ENCODE data around the gene CPN2.

Gene CPN2

DNA sequence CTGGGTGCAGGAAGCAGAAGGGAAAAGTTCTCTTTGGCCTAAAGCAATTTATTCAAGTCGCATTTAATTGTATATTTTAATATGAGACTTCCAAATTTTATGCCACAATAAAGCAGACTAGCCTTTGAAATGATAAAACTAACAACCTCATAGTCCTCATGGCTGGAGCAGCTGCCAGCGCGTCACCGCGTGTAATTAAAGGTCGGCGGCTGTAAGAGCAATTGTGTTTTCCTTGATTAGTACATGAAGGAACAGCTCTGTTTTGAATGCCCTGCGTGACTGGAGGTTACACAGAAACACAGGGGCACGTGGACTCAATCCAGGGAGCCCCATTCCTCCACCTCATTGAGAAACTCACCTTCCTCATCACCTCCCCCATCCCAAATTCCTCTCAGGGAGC is 28.5 kb upstream of the CPN2 start:
- DNase-seq: no peak

DNA sequence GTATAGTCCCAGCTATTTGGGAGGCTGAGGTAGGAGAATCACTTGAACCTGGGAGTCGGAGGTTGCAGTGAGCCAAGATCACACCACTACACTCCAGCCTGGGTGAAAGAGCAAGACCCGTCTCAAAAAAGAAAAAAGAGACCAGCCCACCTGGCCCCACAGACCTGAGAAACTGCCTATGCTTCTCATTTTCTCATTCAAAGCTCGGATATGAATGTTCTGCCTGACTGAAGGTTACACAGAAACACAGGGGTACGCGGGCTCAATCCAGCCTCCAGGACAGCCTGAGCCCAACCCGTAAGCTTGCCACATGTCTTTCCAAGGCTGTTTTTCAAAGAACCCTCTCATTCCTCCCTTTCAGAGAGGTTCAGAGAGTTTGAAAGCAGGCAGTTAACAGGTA is 28.1 kb upstream of the CPN2 start:
- no peak for DNase-seq

DNA sequence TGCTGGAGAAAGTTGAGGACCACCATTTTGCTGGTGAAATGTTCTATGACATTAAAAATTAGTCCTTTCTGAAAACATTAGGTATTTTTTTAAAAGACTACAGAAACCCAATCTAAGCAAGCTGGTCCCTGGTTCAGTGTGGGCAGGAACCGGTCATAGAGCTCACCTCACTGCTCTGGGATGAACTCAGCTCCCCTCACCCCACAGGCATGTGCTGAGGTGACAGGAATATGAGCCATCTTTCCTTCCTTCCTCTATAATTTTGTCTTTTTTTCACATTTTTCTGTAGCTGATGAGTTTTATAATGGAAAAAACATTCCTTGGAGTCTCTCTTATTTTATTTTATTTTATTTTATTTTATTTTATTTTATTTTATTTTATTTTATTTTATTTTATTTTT is 26.6 kb upstream of the CPN2 start:
- no peak for DNase-seq

DNA sequence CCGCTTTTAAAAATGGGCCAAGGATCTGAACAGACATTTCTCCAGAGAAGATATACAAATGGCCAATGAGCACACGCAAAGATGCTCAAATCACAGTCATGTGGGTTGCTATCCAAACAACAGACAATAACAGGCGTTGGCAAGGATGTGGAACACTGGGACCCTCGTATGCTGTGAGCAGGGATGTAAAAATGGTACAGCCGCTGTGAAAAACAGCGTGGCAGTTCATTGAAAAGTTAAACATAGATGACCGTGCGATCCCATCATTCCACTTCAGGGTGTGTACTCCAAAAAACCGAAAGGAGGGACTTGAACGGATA is 25.1 kb upstream of the CPN2 start:
- no peak for DNase-seq

DNA sequence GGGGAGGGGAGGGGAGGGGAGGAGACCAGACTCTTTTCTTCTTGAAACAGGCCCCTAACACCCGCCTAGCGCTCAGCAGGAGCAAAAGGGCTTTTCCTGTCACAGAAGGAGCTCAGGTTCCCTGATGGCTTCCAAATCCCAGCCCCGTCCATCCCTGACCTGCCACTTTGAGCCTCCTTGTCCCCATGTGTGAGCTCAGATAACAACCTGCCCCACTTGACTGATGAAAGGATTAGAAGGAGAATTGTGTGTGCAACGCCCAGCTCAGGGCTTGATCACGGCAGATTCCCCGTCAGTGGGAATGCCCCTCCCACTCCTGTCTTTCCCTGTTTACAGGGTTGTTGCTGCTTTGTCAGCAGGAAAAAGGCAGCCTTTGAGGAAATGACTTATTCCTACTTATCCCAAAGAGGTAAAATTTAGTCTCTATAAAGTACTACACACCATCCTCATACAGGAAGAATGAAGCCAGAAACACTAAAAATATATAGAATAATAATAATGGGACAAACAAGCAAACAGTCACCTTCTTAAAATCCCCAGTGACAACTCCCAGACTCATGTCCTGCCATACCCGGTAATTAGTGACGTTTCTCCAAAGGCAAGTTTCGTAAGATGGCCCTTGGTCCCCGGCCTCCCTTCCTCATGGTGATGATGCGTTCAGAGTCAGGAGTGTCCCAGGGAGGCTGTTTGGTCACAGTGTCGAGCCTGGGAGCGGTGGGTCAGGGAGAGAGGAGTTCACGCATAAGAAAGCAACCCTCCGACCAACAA is 24.5 kb upstream of the CPN2 start:
- no peak for DNase-seq

DNA sequence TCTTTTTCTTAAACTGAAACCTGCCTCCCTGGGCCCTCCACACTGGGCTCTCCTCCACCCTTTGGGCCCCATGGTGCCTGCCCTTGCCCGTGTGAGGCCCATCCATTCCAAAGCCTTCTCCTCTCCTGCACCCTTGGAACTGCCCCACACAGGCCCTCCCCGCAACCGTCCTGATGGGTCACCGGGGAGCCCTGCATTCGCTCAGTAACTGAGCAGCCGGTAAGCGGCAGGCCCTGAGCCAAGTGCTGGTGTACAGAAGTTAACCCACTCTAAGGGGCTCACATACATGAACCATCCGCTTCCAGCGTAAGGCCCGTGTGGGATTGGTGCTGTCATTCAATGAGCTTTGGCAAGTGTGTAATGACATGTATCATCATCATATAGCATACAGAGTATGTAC is 23.8 kb upstream of the CPN2 start:
- no peak for DNase-seq

DNA sequence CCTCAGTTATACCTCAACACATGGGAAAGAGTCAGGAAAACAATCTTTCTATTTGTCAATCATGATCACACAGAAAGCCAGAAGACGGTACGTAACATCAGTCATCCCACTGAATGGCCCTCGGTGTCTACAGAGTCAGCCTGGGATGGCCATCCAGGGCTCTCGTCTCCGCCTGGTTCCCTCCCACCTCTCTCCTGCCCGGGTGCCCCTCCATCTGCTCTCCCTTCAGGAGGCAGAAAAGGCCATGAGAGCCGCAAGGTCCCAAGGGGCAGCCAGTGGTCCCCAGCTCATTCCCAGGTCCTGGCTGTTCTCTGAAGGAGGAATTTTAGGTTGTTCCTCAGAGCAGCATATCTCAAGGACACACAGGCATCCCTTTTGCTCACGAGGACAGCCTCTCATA is 22.8 kb upstream of the CPN2 start:
- DNase-seq: no peak

DNA sequence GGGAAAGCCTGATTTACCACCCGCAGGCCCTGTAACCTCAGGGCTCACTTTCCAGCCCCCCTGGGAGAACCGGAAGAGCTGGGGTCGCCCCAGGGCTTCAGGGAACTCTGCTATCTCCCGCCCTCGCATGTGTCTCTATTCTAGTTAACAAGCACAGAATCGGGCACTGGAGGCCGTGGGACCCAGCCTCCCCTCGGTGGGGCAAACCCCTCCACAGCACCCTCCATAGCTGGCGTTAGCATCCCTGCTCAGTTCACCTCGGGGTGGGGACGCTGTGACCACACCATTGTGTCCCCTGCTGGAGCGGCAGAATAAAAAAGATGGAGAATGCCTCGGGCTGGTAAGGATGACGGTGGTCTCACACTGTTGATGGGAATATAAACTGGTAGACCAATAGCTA is 21.9 kb upstream of the CPN2 start:
- DNase-seq: no peak

DNA sequence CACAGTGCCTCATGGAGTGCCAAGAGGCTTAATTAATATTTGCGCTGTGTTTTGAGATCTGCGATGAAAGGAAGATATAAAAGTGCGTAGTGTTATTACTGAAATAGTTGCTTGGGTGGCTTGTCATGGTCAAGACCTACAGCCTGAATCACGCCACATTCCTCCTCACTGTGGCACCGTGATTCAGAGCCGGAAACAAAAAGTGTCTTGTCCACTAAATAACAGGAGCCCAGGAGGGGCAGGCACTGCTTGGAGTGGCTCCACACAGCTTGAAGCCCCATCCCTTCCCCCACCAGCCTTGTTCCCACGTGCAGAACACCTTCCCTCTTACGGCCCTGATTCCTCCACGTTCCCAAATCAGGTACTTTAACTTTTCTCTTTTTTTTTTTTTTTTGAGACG is 19.6 kb upstream of the CPN2 start:
- DNase-seq: no peak

DNA sequence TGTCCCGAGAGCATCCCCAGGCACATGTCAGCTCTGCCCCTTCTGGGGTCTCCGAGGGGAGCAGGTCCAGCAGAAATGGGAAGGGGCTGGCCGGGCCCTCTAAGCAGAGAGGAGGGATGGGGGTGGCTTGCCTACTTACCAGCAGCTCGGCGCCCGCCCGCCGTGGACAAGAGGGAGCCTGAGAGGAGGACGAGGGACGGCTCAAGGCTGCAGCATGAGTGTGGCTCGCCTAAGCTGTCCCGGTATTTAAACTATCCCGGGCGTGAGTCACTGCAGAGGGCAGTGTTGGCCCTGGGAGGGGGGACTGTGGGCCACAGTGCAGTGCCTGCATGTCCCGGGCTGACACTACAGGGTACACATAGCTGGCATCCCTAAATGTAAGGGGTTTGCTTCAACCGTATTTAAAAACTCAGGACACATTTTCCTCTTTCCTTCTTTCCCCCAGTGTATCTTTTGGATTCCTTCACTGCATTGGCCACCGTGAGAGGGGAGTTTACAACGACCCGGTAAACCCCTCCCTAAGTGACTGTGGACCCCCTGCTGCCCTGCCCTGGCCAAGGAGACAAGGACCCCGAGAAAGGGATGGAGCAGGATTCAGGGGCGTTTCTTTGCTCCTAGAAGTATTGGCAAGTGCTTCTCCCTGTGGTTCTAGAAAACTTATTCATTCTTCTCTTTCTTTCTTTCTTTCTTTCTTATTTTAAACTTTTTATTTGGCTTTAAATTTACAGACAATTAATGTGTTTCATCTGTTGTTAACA is 18.6 kb upstream of the CPN2 start, which contains the start of gene LRRC15:
LRRC15 (minus strand) TSS at position 222 of the 758 bp plus-strand sequence. CDS start 8,700 bp downstream, outside the sequence.
- no peak for DNase-seq

DNA sequence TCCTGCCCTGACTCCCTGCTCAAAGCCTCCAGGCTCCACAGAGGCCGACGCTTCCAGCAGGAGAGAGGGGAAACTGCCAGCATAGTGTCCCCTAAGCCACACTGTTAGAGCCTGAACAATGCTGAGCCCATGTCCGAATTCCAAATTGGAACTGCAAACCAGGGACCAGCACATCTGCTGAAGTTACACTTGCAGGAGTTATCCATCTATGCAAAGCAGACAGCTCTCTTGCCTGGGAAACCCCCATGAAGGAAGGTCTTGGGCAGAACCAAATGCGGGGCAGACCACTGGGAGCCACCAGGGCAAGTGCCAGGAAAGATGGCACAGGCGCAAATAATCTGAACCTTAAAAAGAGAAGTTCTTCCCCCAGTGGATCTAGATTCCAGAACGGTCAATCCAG is 17.8 kb upstream of the CPN2 start:
- DNase-seq: no peak

DNA sequence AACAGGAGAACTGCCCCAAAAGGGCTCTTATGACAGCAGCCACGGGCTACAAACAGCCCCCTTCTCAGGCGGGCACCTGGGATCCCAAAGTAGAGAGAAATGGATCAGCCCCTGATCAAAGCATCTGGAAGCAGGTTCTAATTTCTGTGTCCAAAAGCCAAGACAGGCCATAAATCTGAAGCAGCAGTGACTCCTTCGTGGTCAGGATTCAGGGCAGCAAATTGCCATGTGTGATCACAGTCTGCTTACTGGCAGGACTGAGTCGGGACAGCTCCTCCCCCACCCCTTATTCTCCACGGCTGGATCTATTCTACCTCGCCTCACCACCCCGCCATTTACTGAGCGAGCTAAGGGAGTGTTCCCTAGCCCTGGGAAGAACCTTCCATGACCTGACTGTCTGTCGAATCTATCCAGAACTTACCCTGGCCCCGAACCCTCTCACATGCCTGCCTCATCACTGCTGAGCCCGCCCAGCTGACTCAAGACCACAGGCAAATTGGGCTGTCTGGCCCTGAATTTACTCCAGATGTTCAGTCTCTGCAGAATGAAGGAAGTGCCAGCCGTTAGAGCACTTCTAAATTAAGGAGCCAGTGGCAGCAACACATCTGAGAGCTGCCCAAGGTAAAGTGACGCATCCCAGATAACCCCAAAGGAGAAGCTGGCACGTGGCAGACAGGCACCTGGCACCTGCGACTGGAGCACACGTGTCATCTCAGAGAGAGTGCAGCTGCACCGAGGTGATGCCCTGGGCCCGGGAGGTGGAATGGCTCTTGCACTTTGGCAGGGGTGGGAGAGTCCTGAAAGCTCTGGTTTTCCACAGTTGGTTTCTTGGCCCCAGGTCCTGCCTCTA is 17.1 kb upstream of the CPN2 start:
- no peak for DNase-seq

DNA sequence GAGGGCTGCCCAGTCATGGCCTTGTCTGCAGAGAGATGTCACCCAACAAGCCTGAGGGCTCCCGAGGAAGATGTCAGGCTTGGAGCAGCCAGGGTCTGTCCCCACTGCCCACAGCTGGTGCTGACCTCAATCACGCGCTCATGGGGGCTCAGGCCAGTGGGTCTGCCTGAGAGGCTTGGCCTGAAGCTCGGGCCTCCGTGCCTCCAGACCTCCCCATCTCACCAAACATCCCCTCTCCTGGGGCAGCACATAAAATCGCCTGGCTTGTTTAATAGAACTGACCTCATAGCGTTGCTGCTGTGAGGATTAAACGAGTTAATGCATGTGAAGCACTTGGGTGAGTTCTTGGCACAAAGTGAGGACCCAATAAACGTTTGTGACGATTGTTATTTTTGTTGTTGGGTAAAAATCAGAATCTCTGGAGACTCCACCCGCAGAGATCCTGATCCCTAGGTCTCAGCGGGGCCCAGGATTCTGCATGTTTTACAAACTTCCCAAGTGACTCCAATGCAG is 14.9 kb upstream of the CPN2 start:
- DNase-seq: no peak

DNA sequence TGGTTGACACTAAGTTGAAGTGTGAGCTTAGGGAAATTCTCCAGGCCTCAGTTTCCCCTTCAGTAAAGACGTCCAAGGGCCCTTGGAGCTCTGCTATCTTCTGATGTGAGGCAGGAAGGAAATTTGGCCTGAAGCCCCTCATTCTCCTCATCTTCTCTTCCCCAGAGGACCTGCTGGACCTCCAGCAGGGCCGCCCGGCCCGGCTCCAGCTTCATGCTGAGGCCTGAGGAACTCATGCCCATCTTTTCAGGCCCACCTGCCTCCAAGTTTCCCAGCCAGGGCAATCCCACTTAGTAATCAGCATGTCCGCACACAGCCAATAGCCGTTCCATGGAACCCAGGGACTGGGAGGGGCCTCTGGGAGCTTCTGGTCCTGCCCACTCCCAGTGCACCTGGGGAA is 14.4 kb upstream of the CPN2 start:
- DNase-seq: no peak

DNA sequence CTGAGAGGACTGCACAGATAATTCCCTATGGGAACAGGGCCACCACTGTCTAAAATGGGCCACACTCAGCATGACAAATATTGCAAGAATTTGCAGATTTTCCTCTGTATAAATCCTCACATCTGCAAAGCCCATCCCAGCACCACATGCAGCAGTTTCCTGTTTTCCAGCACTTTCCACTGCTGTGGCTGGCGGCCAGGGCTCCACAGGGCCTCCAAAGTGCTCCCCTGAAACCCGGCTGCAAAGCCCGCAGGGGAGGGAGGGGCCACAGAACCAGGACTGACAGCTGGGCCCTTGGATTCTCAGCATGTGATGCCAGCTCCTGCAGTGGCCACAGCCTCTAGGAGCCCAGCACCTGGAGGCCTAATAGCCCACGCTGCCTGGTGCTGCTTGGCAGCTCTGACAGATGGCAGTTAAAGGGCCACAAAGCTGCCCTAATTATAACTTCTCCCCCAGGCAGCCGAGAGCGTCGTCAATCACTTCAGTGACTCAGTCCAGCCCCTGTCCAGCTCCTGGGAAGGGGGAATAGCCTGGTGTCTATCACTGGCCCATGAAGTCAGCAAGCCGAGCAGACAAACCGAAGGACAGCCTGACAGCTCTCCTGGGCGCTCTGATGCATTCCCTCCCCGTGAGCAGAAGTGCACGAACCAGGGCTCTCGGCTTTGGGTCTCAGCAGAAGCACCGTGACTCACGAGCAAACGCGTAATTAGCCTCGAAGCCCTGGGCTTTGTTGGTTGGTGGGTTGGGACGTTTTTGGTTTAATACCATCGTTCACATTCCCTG is 13.7 kb upstream of the CPN2 start:
- DNase-seq: peak; percentile 84

DNA sequence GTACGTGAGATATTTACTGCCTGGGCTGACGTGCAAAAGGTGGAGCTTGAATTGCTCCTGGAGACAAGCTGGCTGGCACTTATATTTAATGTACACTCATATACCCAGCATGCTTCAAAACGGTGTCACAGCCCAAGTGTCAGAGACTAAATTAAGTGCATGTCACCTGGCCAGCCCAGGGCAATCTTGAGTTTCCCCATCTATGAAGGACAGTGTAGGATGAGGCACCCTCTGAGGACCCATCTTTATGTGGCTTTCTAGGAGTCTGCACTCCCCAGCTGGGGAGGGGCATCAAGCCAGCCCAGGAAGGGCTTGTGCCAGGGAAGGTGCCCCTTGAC is 13.2 kb upstream of the CPN2 start:
- no peak for DNase-seq

DNA sequence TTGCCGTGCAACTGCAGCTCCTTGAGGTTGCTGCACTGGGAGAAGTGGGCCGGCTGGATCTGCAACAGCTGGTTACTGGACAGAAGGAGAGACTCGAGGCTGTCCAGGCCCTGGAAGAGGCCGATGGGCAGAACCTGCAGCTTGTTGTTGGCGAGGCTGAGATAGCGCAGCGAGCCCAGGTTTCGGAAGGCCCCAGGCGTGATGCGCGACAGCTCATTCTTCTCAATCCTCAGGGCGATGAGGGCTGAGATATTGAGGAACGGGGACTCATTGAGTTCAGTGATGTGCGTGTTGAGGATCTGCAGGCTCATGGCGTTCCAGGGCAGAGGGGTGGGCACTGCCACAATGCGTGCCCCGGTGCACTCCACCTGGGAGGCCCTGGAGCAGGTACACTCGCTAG is 9.4 kb upstream of the CPN2 start:
- DNase-seq: no peak

DNA sequence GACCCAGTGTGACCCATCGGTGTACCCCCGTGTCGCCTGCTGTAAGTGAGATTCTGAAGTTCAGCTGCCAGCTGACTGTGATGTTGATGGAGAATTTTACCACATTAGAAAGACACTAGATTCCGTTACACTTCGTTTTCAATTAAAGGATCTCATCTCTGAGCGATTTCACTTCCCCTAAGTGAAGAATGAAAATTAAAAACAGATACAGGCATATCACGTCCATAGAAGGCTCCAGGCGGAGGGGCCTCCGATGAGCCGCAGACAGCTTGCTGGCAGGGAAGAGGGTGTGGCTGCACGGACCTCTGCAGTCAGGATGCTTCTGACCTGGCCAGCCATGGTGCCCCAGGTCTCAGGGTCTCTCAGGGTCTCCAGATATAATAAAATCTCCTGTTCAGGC is 6.6 kb upstream of the CPN2 start:
- no peak for DNase-seq

DNA sequence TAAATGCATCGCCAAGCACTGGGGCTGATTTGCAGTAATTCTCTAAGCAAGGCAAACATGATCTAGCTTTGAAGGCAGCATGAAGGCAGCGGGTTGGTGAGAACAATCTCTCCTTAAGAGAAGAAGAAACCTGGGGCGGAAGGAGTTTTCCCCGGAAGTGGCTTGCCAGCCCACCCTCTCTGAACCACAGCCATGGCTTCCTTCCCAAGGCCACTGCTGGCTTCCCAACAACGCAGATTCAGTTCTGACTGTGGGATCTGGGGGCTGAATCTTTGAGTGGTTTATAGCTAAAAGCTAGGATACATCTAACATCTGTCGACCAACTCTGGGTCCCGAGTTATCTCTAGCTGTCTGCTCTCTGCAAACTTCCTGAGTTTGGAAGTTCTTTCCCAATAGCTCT is 4.3 kb upstream of the CPN2 start:
- DNase-seq: no peak

DNA sequence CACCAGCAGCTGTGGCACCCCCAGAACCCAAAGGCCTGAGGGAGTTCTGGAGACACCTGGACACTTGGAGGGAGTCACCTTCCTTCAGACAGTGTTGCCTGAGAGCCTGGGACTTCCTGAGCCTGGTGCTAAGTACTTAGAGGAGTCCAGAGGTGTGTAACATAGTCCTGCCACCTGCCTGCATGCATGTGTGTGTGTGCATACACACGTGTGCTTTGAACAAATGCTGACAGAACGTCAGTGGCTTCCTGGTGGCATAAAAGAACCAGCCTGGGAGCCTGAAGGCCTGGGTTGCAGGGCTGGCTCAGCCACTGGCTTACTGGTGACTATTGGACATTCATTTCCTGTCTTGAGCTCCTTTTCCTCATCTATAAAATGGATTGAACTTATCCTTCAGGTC is 3.2 kb upstream of the CPN2 start:
- DNase-seq: no peak

DNA sequence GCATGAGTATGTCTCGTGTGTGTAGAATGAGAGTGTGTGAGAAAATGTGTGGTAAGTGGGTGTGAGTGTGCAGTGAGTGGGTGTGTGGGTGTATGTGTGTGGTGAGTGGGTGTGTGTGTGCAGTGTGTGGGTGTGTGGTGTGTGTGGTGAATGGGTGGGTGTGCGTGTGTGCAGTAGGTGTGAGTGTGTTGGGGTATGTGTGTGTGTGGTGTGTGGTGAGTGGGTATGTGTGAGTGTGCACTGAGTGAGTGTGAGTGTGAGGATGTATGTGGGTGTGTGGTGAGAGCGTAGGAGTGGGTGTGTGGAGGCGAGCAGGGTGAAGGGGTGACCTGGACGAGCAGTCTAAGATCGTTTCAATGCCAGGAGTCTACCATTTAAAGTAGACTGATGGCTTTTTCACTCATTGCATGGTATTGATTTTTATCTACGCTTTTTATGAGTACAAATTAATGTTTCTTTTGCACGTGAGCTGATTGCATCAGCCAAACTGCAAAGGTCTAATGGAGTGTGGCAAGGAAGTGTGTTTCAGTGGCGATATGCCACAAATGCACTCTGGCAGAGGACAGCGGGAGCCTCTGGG is 1.6 kb upstream of the CPN2 start:
- DNase-seq: no peak

DNA sequence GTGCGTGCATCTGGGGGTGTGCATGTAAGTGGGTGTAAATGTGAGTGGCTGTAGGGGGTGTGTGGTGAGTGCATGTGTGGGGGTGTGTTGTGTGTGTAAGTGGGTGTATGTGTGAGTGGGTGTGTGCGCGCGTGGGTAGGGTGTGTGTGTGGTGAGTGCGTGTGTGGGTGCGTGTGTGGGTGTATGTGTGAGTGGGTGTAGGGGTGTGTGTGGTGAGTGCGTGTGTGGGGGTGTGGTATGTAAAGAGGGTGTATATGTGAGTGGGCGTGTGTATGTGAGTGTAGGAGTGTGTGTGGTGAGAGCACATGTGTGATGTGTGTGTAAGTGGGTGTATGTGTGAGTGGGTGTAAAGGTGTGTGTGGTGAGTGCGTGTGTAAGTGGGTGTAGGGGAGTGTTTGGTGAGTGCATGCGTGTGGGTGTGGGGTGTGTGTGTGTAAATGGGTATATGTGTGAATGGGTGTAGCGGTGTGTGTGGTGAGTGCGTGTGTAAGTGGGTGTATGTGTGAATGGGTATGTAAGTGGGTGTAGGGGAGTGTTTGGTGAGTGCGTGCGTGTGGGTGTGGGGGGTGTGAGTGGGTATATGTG is 916 bp upstream of the CPN2 start:
- no peak for DNase-seq

Data from DMS 273 treated with DMSO at 0.1 percent for 48 hours (cell line).